ENCODE measurements around the gene ADM2.
A peak's percentile ranks its signal among the peaks of the same experiment; 100 is the strongest.

The ADM2 gene

GRCh38 chr22:50483977-50484853, 2.9 kb downstream of the ADM2 start:
- TF ChIP-seq ZNF70 (CRISPR knock-in tag; IDR thresholded peaks at IDR 0.05) (no peak), ZC3H10 (CRISPR knock-in tag; IDR thresholded peaks at IDR 0.05) (no peak), GLIS3 (CRISPR knock-in tag; IDR thresholded peaks at IDR 0.05) (no peak), SNAI2 (CRISPR knock-in tag; IDR thresholded peaks at IDR 0.05) (no peak), OSR1 (CRISPR knock-in tag; IDR thresholded peaks at IDR 0.05) (no peak), PPARA (CRISPR knock-in tag; IDR thresholded peaks at IDR 0.05; ENCODE audit: borderline replicate concordance) (no peak), ZFP30 (CRISPR knock-in tag; IDR thresholded peaks at IDR 0.05) (no peak)
- ATAC-seq = no peak

GRCh38 chr22:50485221-50486131, 4.1 kb downstream of the ADM2 start:
- TF ChIP-seq SNAI2 (CRISPR knock-in tag; IDR thresholded peaks at IDR 0.05) = no peak
- TF ChIP-seq ISL1 (CRISPR knock-in tag; IDR thresholded peaks at IDR 0.05) = no peak
- no peak for TF ChIP-seq ARNTL (CRISPR knock-in tag; IDR thresholded peaks at IDR 0.05; ENCODE audit: borderline replicate concordance, low read depth)
- TF ChIP-seq GLIS3 (CRISPR knock-in tag; IDR thresholded peaks at IDR 0.05) = no peak
- TF ChIP-seq TCF4 (CRISPR knock-in tag; IDR thresholded peaks at IDR 0.05; ENCODE audit: borderline replicate concordance) = no peak
- no peak for TF ChIP-seq TOX (CRISPR knock-in tag; IDR thresholded peaks at IDR 0.05; ENCODE audit: borderline replicate concordance)
- TF ChIP-seq CSDC2 (CRISPR knock-in tag; IDR thresholded peaks at IDR 0.05) = no peak
- no peak for TF ChIP-seq POU6F1 (CRISPR knock-in tag; IDR thresholded peaks at IDR 0.05; ENCODE audit: borderline replicate concordance, low read depth)
- no peak for TF ChIP-seq ZFP3 (CRISPR knock-in tag; IDR thresholded peaks at IDR 0.05)
- no peak for TF ChIP-seq ZNF565 (CRISPR knock-in tag; conservative IDR thresholded peaks at IDR 0.05; ENCODE audit: low read depth)
- TF ChIP-seq CSRNP3 (CRISPR knock-in tag; IDR thresholded peaks at IDR 0.05) = no peak
- no peak for TF ChIP-seq ZNF8 (CRISPR knock-in tag; IDR thresholded peaks at IDR 0.05)
- TF ChIP-seq ESRRG (CRISPR knock-in tag; IDR thresholded peaks at IDR 0.05) = no peak
- no peak for TF ChIP-seq PATZ1 (CRISPR knock-in tag; IDR thresholded peaks at IDR 0.05; ENCODE audit: borderline replicate concordance)
- ATAC-seq = no peak

- TF ChIP-seq GLIS3 (CRISPR knock-in tag; IDR thresholded peaks at IDR 0.05) (no peak), PPARA (CRISPR knock-in tag; IDR thresholded peaks at IDR 0.05; ENCODE audit: borderline replicate concordance) (no peak), OSR1 (CRISPR knock-in tag; IDR thresholded peaks at IDR 0.05) (no peak), BACH2 (CRISPR knock-in tag; IDR thresholded peaks at IDR 0.05; ENCODE audit: borderline replicate concordance) (no peak), PATZ1 (CRISPR knock-in tag; IDR thresholded peaks at IDR 0.05; ENCODE audit: borderline replicate concordance) (no peak)
- ATAC-seq = peak; percentile 19
Observed at GRCh38 chr22:50486561-50487289, 5.4 kb downstream of the ADM2 start, which contains the start of gene MIOX. MIOX (plus strand) TSS chr22:50486859; CDS start chr22:50486898, 39 bp downstream.

Data from SK-N-SH treated with all-trans-retinoic acid at 6 μM for 48 hours (cell line).